MM.1S (cell line): ENCODE measurements around the gene GPC3.

Experiments
- DNase-seq: peaks from one replicate; pipeline ENCODE4 v3.0.0-alpha.2; 2015
- H2AFZ ChIP-seq: fragments of 300-600 bp; sonication (generic); 2 replicates; pipeline ENCODE4 v1.6.0; 2016; ENCODE audit warnings: antibody characterized with exemption, low read length
- H3F3A ChIP-seq: fragments of 300-600 bp; sonication (generic); 2 replicates; pipeline ENCODE4 v1.6.1; 2016; ENCODE audit warnings: mild to moderate bottlenecking, antibody characterized with exemption, low read length, moderate library complexity, mixed read lengths; ENCODE audit not compliant: insufficient read depth
- H3K27ac ChIP-seq: fragments of 300-600 bp; sonication (generic); 2 replicates; pipeline ENCODE4 v1.5.1; 2016; ENCODE audit warnings: mild to moderate bottlenecking, low read length
- H3K27me3 ChIP-seq: fragments of 300-600 bp; sonication (generic); replicated peaks from 2 replicates; pipeline ENCODE4 v1.6.0; 2016; ENCODE audit warnings: low read length; ENCODE audit not compliant: insufficient read depth
- H3K36me3 ChIP-seq: fragments of 300-600 bp; sonication (generic); replicated peaks from 2 replicates; pipeline ENCODE4 v1.6.1; 2016; ENCODE audit warnings: mild to moderate bottlenecking, low read length, mixed read lengths; ENCODE audit not compliant: insufficient read depth
- H3K4me1 ChIP-seq: fragments of 300-600 bp; sonication (generic); 2 replicates; pipeline ENCODE4 v1.6.1; 2016; ENCODE audit warnings: low read length, mixed read lengths
- H3K4me2 ChIP-seq: fragments of 300-600 bp; sonication (generic); 2 replicates; pipeline ENCODE4 v1.6.0; 2016; ENCODE audit warnings: low read depth, low read length
- H3K4me3 ChIP-seq: fragments of 300-600 bp; sonication (generic); 2 replicates; pipeline ENCODE4 v1.5.1; 2016; ENCODE audit warnings: low read length, mixed read lengths
- H3K79me2 ChIP-seq: fragments of 300-600 bp; sonication (generic); 2 replicates; pipeline ENCODE4 v1.6.1; 2016; ENCODE audit warnings: mixed run types, low read length, mixed read lengths
- H3K9ac ChIP-seq: fragments of 300-600 bp; sonication (generic); 2 replicates; pipeline ENCODE4 v1.6.1; 2016; ENCODE audit warnings: low read length, mixed read lengths
- H3K9me2 ChIP-seq: fragments of 300-600 bp; sonication (generic); replicated peaks from 2 replicates; pipeline ENCODE4 v1.6.1; 2016; ENCODE audit warnings: mild to moderate bottlenecking, low read length, mixed read lengths; ENCODE audit not compliant: insufficient read depth
- H3K9me3 ChIP-seq: fragments of 300-600 bp; sonication (generic); replicated peaks from 2 replicates; pipeline ENCODE4 v1.6.1; 2016; ENCODE audit warnings: mild to moderate bottlenecking, low read length, mixed read lengths; ENCODE audit not compliant: insufficient read depth
- H4K20me1 ChIP-seq: fragments of 300-600 bp; sonication (generic); 2 replicates; pipeline ENCODE4 v1.6.1; 2016; ENCODE audit warnings: mild to moderate bottlenecking, low read length, moderate library complexity, mixed read lengths; ENCODE audit not compliant: insufficient read depth
- CTCF ChIP-seq: fragments of 300-600 bp; sonication (generic); IDR thresholded peaks from 2 replicates; pipeline ENCODE4 v1.5.1; 2016; ENCODE audit warnings: antibody characterized with exemption, low read length, mixed read lengths
- EZH2 ChIP-seq: fragments of 300-600 bp; sonication (generic); optimal IDR thresholded peaks from 2 replicates; pipeline ENCODE3; 2017; ENCODE audit warnings: low read depth, mild to moderate bottlenecking, antibody characterized with exemption, low read length, mixed read lengths
- EZH2phosphoT487 ChIP-seq: fragments of 300-600 bp; sonication (generic); IDR thresholded peaks from 2 replicates; pipeline ENCODE4 v1.6.1; 2018; ENCODE audit warnings: antibody characterized with exemption, low read length

Gene GPC3

GRCh38 chrX:133983974-133984845 is 1.2 kb downstream of the GPC3 start:
- H3K27ac ChIP-seq, result no peak overlapping the region
- H3K4me3 ChIP-seq, result no peak overlapping the region

GRCh38 chrX:133983256-133983973 is 2.0 kb downstream of the GPC3 start:
- Histone ChIP-seq H3K9ac (no peak overlapping the region), H3K27me3 (no peaks in the 10 kb centered on the region), H3F3A (no peaks in the 10 kb centered on the region), H3K9me3 (no peaks in the 10 kb centered on the region), H3K4me2 (no peak overlapping the region), H3K36me3 (no peaks in the 10 kb centered on the region), H2AFZ (no peak overlapping the region), H3K79me2 (no peaks in the 10 kb centered on the region), H3K4me1 (no peaks in the 10 kb centered on the region), H3K4me3 (no peak overlapping the region), H4K20me1 (no peaks in the 10 kb centered on the region), H3K27ac (no peak overlapping the region), H3K9me2 (no peaks in the 10 kb centered on the region)
- TF ChIP-seq EZH2 (no peak), EZH2phosphoT487 (no peak), CTCF (no peak)
- no peak for DNase-seq

More at GRCh38 chrX:133983974-133984845, 1.2 kb downstream of the GPC3 start:
- H3K36me3 ChIP-seq, result no peaks in the 10 kb centered on the region
- H2AFZ ChIP-seq, result no peak overlapping the region
- H3K4me2 ChIP-seq, result no peak overlapping the region
- H3K9me3 ChIP-seq, result no peaks in the 10 kb centered on the region
- H3K79me2 ChIP-seq, result no peaks in the 10 kb centered on the region
- no peak overlapping the region for H3K9ac ChIP-seq
- no peaks in the 10 kb centered on the region for H4K20me1 ChIP-seq
- H3K4me1 ChIP-seq, result no peaks in the 10 kb centered on the region
- H3K9me2 ChIP-seq, result no peaks in the 10 kb centered on the region
- no peak for TF ChIP-seq EZH2phosphoT487
- no peak for TF ChIP-seq EZH2
- TF ChIP-seq CTCF, result no peak
- no peaks in the 10 kb centered on the region for H3F3A ChIP-seq
- no peaks in the 10 kb centered on the region for H3K27me3 ChIP-seq
- no peak for DNase-seq

- Histone ChIP-seq H3K9ac (no peak overlapping the region), H3K9me3 (no peaks in the 10 kb centered on the region), H2AFZ (no peak overlapping the region), H3K9me2 (no peaks in the 10 kb centered on the region), H3F3A (no peaks in the 10 kb centered on the region), H3K79me2 (no peaks in the 10 kb centered on the region), H3K36me3 (no peaks in the 10 kb centered on the region), H3K27me3 (no peaks in the 10 kb centered on the region), H3K27ac (no peak overlapping the region), H3K4me1 (no peaks in the 10 kb centered on the region), H3K4me2 (no peak overlapping the region), H4K20me1 (no peaks in the 10 kb centered on the region), H3K4me3 (no peak overlapping the region)
- DNase-seq, result no peak
- TF ChIP-seq EZH2phosphoT487, result no peak
- TF ChIP-seq EZH2, result no peak
- no peak for TF ChIP-seq CTCF
These were observed 3.5 kb downstream of the GPC3 start for GRCh38 chrX:133981924-133982323.
